Stimulated activated CD4-positive, alpha-beta T cell treated with anti-CD3 and anti-CD28 coated beads, Interleukin-1b, Interleukin-23, amount 100 ng/mL, for 48 hours (primary cell): ENCODE measurements around the gene UTP15.

Experiments
- DNase-seq: peaks from one replicate; pipeline ENCODE4 v3.0.0-alpha.2; 2020

The UTP15 gene

GRCh38 chr5:73565139-73565968 is at the start of gene UTP15, which contains the start of gene ANKRA2:
TSS of gene UTP15 (plus strand) at chr5:73565743. CDS start at chr5:73567345, 1,602 bp downstream.
TSS of gene ANKRA2 (minus strand) at chr5:73565639. CDS start at chr5:73562881, 2,758 bp downstream.
- DNase-seq = peak; percentile 97

DNA sequence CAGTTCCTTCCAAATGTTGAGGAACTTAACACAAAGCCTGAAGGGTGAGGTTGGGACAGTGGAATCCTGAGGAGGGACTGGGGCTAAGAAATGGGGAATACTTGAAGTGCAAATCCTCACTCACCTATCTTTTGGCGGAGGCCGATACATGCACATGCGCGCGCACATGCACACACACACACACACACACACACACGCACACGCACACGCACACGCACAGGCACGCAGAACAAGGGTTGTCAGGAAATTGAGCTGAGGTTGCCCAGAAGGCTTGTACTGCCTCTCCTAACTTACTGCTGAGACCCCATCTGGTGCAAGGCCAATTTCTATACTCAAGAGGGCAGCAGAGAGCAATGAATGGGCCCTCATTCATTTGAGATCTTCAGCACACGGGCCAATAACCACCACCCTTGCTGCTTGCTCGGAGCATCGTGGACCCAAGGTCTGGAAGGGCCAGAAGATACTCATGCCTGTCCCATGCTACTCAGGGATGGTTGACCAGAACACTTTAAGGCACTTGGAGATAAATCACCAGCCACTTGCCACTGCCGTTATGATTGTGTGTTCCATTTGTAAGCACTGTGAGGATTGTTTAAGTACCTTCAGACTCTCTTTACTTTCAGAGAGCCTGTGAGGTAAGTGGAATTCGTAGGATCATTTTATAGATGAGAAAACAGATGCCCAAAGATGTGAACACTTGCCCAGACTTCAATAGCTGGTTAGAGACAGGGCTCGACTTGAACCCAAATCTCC is 45.8 kb upstream of the UTP15 start:
- DNase-seq = peak; percentile 76

GRCh38 chr5:73522989-73523388 is 42.6 kb upstream of the UTP15 start:
- no peak for DNase-seq

- no peak for DNase-seq
These were observed 41.7 kb upstream of the UTP15 start for GRCh38 chr5:73523861-73524260.

DNA sequence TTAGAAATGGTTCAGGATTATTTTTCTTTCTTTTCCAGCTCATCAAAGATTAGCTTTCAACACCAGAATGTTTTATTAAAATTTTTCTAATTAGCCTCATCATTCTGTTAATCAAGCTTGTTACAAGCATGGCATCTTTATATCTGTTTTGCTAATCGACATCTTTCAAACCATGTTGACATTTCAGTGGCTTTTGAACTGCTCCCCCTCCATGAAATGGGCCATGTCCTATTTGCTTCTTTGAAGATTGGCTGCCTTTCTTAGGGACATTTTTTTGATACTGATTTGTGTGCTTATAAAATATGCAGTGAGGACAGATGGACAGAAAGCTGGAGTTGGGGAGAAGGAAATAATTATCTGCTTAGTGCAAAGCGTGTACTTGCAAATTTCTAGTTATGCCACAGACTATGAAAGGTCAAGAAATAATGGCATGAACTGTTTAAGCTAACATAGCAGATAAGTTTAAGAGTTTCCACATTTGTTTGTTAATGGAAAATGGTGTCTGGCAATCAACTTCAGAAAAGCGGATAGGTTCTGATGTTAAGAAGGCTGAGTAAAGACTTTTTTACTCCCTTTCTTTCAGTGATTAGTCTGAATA is 39.8 kb upstream of the UTP15 start:
- DNase-seq = no peak

GRCh38 chr5:73528248-73528647 is 37.3 kb upstream of the UTP15 start:
- no peak for DNase-seq

- DNase-seq = no peak
These were observed 36.5 kb upstream of the UTP15 start for GRCh38 chr5:73529081-73529480.

DNA sequence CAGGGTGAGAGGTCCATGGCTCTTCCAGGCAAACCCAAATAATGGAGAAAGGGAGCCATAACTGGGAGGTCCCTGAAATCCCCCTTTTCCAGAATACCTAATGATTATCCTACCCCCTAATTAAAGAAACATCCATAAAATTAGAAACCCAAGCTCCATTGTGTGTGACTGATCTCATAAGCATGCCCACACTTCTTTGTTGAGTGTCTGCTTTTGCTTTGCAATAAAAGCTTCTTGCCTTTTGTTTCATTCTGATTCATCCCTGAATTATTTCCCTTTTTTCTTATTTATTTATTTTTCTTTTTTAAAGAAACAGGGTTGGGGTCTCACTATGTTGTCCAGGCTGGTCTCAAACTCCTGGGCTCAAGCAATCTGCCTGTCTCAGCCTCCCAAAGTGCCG is 34.2 kb upstream of the UTP15 start:
- DNase-seq = no peak

GRCh38 chr5:73532195-73532594 is 33.3 kb upstream of the UTP15 start:
- DNase-seq = no peak

DNA sequence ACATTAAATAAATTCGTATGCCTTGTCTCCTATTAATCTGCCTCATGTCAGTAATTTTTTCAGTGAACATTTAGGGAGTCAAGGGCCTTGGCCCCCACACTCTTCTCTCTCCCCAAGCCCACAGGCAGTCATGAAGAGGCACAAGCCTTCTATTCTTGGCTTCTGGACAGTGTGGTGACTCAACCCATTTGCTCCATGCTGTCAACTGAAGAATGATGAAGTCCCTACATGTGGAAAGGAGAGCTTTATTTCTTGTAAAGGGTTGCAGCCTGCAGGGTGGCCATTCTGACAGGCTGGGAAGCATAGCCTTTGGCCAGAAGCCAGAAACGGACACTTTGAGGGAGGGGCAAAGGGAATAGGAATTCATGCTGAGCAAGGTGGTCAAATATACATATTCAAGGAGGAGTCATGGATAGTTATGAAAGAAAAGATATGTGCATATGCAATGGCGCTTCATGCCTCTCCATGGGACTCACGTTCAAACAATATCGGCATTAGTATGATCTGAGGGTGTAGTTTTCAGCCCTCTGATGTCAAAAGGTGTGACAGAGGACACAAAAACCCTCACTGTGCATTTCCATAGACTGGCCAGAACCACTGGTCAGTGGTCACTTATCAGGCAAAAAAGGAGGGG is 31.4 kb upstream of the UTP15 start:
- DNase-seq = no peak

GRCh38 chr5:73534971-73535370 is 30.6 kb upstream of the UTP15 start:
- no peak for DNase-seq

GRCh38 chr5:73539730-73540129 is 25.8 kb upstream of the UTP15 start:
- no peak for DNase-seq

- no peak for DNase-seq
These were observed 25.4 kb upstream of the UTP15 start for GRCh38 chr5:73540192-73540591.

DNA sequence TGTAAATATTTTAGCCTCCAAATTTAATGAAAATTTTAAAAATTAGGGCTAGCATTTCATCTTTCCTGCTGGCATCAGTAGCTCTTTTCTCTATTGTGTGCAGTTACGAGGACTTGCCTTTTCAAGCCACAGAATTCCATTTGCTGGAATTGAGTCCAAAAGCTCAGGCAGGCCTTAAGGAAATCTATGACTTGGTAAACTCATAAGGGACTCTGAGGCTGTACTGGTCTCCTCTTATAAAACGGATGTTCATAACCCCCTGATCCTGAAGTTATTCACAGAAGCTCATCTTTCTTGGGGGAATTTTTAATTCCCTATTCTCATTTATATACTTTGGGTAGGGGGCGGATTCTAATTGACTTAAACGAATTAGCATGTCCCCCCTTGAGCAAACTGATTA is 23.5 kb upstream of the UTP15 start:
- no peak for DNase-seq

- no peak for DNase-seq
These were observed 20.8 kb upstream of the UTP15 start for GRCh38 chr5:73544429-73545402.

GRCh38 chr5:73545403-73545779 is 20.2 kb upstream of the UTP15 start:
- DNase-seq = no peak

DNA sequence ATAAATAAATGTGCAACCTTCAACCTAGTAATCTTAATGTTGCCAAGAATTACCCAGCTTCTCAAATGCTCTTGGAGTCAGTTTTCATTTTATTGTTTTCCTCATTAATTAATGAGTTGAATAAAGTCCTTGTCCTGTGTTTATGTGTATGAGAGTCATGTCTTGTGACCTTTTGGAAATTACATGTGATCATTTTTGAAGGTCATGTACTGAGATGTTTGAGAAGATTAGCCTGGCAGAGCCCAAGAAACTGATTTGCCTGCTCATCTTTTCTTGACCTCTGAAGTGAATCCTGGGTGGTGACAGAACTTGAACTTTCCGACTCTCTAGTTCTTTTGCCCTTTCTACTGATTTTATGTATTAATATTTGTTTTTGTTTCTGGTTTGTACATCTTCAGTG is 15.5 kb upstream of the UTP15 start:
- no peak for DNase-seq

- DNase-seq = no peak
These were observed 12.9 kb upstream of the UTP15 start for GRCh38 chr5:73552642-73553041.

- no peak for DNase-seq
These were observed 6.6 kb upstream of the UTP15 start for GRCh38 chr5:73558950-73559349.

DNA sequence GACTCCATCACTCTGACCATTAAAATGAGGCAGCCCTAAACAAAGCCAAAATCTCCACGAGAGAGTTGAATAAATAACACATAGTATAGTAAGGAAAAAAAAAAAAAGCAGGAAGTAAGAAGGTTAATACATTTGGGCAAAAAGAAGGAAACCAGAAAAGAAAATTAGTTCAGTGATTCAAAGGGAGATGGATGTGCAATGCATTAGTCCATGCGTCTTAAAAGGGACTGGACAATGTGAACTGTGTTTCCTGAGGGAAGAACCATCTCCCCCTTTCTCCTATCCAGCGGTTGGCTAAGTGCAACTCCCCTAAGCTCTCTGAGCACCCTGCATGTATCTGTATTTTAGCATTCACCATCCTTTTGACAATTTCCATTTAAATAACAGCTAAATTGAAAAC is 1.5 kb upstream of the UTP15 start:
- no peak for DNase-seq

GRCh38 chr5:73564675-73565074 is 868 bp upstream of the UTP15 start:
- DNase-seq = no peak

- no peak for DNase-seq
These were observed 515 bp downstream of the UTP15 start for GRCh38 chr5:73565969-73566547.
